ENCODE measurements around the gene RBM25. TPM values are rescaled to one million over a fixed set of nuclear protein-coding genes. Genes with fewer than 3 reads are reported as not detected.
A peak's percentile ranks its signal among the peaks of the same experiment; 100 is the strongest.

Gene RBM25
- total RNA-seq, 4 donors from 2014 or later, result 38.0 to 134 (median 58.1) TPM

DNA sequence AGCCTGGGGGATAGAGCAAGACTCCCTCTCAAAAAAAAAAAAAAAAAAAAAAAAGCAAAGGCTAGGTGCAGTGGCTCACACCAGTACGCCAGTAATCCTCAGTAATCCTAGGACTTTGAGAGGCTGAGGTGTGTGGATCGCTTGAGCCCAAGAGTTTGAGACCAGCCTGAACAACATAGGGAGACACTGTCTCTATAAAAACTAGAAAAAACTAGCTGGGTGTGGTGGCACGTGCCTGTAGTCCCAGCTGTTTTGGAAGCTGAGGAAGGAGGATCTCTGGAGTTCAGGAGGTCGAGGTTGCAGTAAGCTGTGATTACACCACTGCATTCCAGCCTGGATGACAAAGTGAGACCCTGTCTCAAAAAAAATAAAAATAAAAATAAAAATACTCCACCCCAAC is 8.9 kb upstream of the RBM25 start:
- H3K27ac ChIP-seq, result no peak overlapping the region
- H3K9me3 ChIP-seq, result no peaks in the 10 kb centered on the region
- DNase-seq (ENCODE audit: low spot score in 2 of 2), result no peak
- no peaks in the 10 kb centered on the region for H3K4me1 ChIP-seq
- no peaks in the 10 kb centered on the region for H3K27me3 ChIP-seq
- no peak overlapping the region for H3K4me3 ChIP-seq
- WGBS, result 52% methylated on average over 4 of the region's 4 CpGs
- TF ChIP-seq, protein P1, sequence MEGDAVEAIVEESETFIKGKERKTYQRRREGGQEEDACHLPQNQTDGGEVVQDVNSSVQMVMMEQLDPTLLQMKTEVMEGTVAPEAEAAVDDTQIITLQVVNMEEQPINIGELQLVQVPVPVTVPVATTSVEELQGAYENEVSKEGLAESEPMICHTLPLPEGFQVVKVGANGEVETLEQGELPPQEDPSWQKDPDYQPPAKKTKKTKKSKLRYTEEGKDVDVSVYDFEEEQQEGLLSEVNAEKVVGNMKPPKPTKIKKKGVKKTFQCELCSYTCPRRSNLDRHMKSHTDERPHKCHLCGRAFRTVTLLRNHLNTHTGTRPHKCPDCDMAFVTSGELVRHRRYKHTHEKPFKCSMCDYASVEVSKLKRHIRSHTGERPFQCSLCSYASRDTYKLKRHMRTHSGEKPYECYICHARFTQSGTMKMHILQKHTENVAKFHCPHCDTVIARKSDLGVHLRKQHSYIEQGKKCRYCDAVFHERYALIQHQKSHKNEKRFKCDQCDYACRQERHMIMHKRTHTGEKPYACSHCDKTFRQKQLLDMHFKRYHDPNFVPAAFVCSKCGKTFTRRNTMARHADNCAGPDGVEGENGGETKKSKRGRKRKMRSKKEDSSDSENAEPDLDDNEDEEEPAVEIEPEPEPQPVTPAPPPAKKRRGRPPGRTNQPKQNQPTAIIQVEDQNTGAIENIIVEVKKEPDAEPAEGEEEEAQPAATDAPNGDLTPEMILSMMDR (IDR thresholded peaks at IDR 0.05), result no peak
- no peak for TF ChIP-seq EP300 (IDR thresholded peaks at IDR 0.05)
- no peak for TF ChIP-seq POLR2A (IDR thresholded peaks at IDR 0.05)
- TF ChIP-seq POLR2AphosphoS5 (IDR thresholded peaks at IDR 0.05), result no peak
- H3K36me3 ChIP-seq, result no peaks in the 10 kb centered on the region

DNA sequence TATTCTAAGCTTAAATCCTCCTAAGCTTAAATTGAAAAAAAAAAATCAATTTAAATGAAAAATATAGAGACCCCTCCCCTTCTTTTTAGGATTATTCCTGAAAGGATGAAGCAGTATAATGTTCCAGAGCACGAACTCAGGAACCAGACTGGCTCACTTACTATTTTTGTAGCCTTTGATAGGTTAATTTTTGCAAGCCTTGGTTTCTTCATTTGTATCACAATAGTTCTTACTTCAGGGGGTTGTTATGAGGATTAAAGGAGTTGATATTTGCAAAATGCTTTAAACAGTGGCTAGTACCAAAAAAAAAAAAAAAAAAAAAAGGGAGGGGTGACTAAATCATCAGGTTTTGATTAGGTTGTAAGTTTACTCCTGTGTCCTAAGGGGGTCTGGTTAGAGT is 3.1 kb upstream of the RBM25 start:
- 81% methylated on average over 1 of the region's 1 CpG for WGBS
- no peak for DNase-seq (ENCODE audit: low spot score in 2 of 2)
- Histone ChIP-seq H3K4me3 (no peak overlapping the region), H3K4me1 (peaks cover 17% of the 10 kb centered on the region), H3K9me3 (no peaks in the 10 kb centered on the region), H3K27me3 (no peaks in the 10 kb centered on the region), H3K36me3 (no peaks in the 10 kb centered on the region), H3K27ac (no peak overlapping the region)
- no peak for TF ChIP-seq POLR2A (IDR thresholded peaks at IDR 0.05)
- TF ChIP-seq, protein P1 (IDR thresholded peaks at IDR 0.05), result no peak
- TF ChIP-seq EP300 (IDR thresholded peaks at IDR 0.05), result no peak
- no peak for TF ChIP-seq POLR2AphosphoS5 (IDR thresholded peaks at IDR 0.05)

DNA sequence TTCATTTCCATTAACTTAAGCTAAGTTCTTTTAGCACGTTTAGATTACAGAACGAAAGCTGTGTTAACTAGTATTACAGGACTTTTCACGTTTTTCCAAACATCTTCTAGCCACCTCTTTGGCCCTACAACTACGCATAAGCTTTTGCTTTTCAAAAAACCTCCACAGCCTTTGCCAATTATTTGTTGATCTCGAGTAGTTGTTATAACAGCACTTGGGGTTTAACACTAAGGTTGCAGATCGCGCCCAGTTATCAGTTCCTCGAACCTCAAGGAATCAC is 450 bp upstream of the RBM25 start:
- no peak for DNase-seq (ENCODE audit: low spot score in 2 of 2)
- Histone ChIP-seq H3K4me1 (peaks cover 39% of the 10 kb centered on the region), H3K27ac (peak overlapping the region; percentile 97), H3K27me3 (no peaks in the 10 kb centered on the region), H3K4me3 (peak overlapping the region; percentile 93), H3K9me3 (no peaks in the 10 kb centered on the region), H3K36me3 (no peaks in the 10 kb centered on the region)
- TF ChIP-seq POLR2A (IDR thresholded peaks at IDR 0.05) (no peak), POLR2AphosphoS5 (IDR thresholded peaks at IDR 0.05) (no peak)
- WGBS, result 5% methylated on average over 8 of the region's 8 CpGs

DNA sequence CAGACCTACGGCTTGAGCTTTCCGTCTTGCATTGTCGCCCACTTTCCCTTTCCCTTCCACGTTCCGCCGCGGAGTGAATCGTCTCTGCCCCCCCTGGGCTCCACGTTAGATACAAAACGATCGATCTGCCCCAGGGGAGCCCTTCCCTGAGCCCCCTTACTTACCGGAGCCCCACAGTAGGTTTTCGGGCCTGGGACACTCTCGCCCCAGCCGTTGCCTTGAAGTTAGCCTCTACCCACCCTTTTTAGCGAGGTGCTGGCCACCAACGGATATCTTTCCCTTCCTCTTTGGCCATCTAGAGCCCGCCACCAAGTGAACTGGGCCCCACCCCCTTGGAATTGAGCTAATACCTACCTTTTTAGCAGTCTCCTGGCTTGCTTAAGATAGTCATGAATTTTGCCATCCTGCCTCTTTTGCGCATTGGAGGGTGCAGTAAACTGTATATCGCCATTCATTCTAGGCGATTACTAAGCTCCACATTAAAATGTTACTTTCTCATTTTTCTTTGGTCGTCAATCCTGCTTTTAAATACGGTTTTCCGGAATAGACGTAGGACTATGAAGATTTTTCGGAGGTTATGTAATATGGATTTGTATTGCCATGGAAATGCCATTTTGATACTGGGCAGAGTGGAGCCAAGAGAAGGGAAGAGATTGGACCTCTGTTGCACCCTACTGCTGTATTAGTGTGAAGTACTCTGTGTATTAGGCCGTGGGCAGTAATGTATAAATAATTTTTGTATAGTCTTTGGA is 764 bp downstream of the RBM25 start:
- H3K4me3 ChIP-seq, result peak overlapping the region; percentile 93
- WGBS, result under 1% methylated on average over 27 of the region's 27 CpGs
- peak; percentile 74 to 82 for DNase-seq (ENCODE audit: low spot score in 2 of 2)
- peaks cover 3% of the 10 kb centered on the region for H3K36me3 ChIP-seq
- H3K9me3 ChIP-seq, result no peaks in the 10 kb centered on the region
- TF ChIP-seq POLR2A (IDR thresholded peaks at IDR 0.05), result no peak
- TF ChIP-seq, protein P1 (IDR thresholded peaks at IDR 0.05), result no peak
- no peaks in the 10 kb centered on the region for H3K27me3 ChIP-seq
- peak overlapping the region; percentile 97 for H3K27ac ChIP-seq
- H3K4me1 ChIP-seq, result peaks cover 41% of the 10 kb centered on the region

DNA sequence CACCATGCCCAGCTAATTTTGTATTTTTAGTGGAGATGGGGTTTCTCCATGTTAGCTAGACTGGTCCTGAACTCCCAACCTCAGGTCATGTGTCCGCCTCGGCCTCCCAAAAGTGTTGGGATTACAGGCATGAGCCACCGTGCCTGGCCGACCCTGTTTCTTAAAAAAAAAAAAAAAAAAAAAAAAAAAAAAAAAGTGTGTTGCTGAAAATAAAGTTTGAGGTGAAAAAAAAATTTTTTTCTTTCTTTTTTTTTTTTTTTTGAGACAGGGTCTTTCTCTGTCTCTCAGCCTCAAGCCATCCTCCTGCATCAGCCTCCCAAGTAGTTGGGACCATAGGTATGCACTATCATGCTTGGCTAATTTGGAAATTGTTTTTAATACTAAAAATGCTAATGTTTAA is 11.3 kb downstream of the RBM25 start:
- no peaks in the 10 kb centered on the region for H3K9me3 ChIP-seq
- no peaks in the 10 kb centered on the region for H3K4me1 ChIP-seq
- TF ChIP-seq POLR2AphosphoS5 (IDR thresholded peaks at IDR 0.05) (no peak), EP300 (IDR thresholded peaks at IDR 0.05) (no peak), POLR2A (IDR thresholded peaks at IDR 0.05) (no peak)
- TF ChIP-seq, protein P1 (IDR thresholded peaks at IDR 0.05), result no peak
- DNase-seq (ENCODE audit: low spot score in 2 of 2), result no peak
- H3K4me3 ChIP-seq, result no peak overlapping the region
- 98% methylated on average over 4 of the region's 4 CpGs for WGBS
- H3K27me3 ChIP-seq, result no peaks in the 10 kb centered on the region
- H3K36me3 ChIP-seq, result peaks cover 50% of the 10 kb centered on the region
- no peak overlapping the region for H3K27ac ChIP-seq

DNA sequence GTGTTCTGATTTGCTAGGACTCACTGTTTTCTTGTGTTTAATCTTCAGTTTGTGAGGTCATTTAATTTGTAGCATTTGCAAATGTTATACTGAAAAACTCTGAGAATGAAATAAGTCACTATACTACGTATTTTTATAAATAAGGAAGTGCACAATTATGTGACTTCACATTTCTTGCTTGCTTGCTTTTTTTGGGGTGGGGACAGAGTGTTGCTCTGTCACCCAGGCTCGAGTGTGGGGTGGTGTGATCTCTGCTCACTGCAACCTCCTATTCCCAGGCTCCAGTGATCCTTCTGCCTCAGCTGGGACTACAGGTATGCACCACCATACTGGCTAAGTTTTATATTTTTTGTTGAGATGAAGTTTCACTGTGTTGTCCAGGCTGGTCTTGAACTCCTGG is 32.7 kb downstream of the RBM25 start:
- Histone ChIP-seq H3K27ac (no peak overlapping the region), H3K4me1 (no peaks in the 10 kb centered on the region), H3K9me3 (no peaks in the 10 kb centered on the region), H3K4me3 (no peak overlapping the region), H3K27me3 (no peaks in the 10 kb centered on the region), H3K36me3 (peaks cover 60% of the 10 kb centered on the region)
- TF ChIP-seq POLR2A (IDR thresholded peaks at IDR 0.05), result no peak
- TF ChIP-seq POLR2AphosphoS5 (IDR thresholded peaks at IDR 0.05), result no peak
- TF ChIP-seq EP300 (IDR thresholded peaks at IDR 0.05), result no peak
- TF ChIP-seq, protein P1 (IDR thresholded peaks at IDR 0.05), result no peak
- WGBS, result 87% methylated on average over 2 of the region's 2 CpGs
- no peak for DNase-seq (ENCODE audit: low spot score in 2 of 2)

Data from suprapubic skin (tissue), 4 donors.